Stimulated activated CD4-positive, alpha-beta T cell treated with anti-CD3 and anti-CD28 coated beads, TNF-alpha, amount 100 ng/mL, for 24 hours (primary cell): Measurements from ENCODE around the gene CSRP1.
"Not testable (repeated sequence)": the region's sequence is repeated elsewhere in the genome, so short reads cannot be mapped to it uniquely, and the experiment has no call there.

ENCODE experiments used
- DNase-seq, 3 experiments: peaks; one replicate each; pipeline ENCODE4 v3.0.0-alpha.2; 2020; ENCODE audit warnings: low read depth in 3 of 3

CSRP1 gene

GRCh38 chr1:201506557-201507359 lies at the start of gene CSRP1:
Gene CSRP1 (minus strand): TSS chr1:201507123. CDS start chr1:201496303, 10,820 bp downstream.
- DNase-seq, result peak; percentile 69 to 82 (median 71)

- DNase-seq, result no peak
These were observed 48.6 kb upstream of the CSRP1 start for GRCh38 chr1:201555593-201555945.

GRCh38 chr1:201554789-201555592 lies 48.1 kb upstream of the CSRP1 start:
- no peak for DNase-seq

GRCh38 chr1:201554190-201554600 lies 47.3 kb upstream of the CSRP1 start:
- DNase-seq, result no peak

GRCh38 chr1:201553496-201554189 lies 46.7 kb upstream of the CSRP1 start:
- DNase-seq, result no peak

GRCh38 chr1:201552941-201553351 lies 46.0 kb upstream of the CSRP1 start:
- DNase-seq, result no peak

- no peak for DNase-seq
These were observed 45.2 kb upstream of the CSRP1 start for GRCh38 chr1:201551877-201552731.

GRCh38 chr1:201551096-201551495 lies 44.2 kb upstream of the CSRP1 start:
- no peak for DNase-seq

- not testable (repeated sequence) for DNase-seq
These were observed 42.6 kb upstream of the CSRP1 start for GRCh38 chr1:201549522-201549921.

- no peak for DNase-seq
These were observed 39.0 kb upstream of the CSRP1 start for GRCh38 chr1:201545851-201546492.

GRCh38 chr1:201544710-201545109 lies 37.8 kb upstream of the CSRP1 start:
- no peak for DNase-seq

GRCh38 chr1:201543871-201544642 lies 37.1 kb upstream of the CSRP1 start:
- DNase-seq, result no peak

- no peak for DNase-seq
These were observed 35.5 kb upstream of the CSRP1 start for GRCh38 chr1:201542309-201543035.

GRCh38 chr1:201540846-201541735 lies 34.2 kb upstream of the CSRP1 start:
- DNase-seq, result no peak

- no peak for DNase-seq
These were observed 32.9 kb upstream of the CSRP1 start for GRCh38 chr1:201539561-201540431.

GRCh38 chr1:201538612-201539551 lies 32.0 kb upstream of the CSRP1 start, which contains the start of gene NAV1:
Gene NAV1 (plus strand): TSS chr1:201539127. CDS start chr1:201622885, 83,758 bp downstream.
- DNase-seq, result no peak
